K562 (cell line): ENCODE results near the gene ELMO3. TPM values are rescaled to one million over a fixed set of nuclear protein-coding genes. Genes with fewer than 3 reads are reported as not detected.

Experiments used
- ARID3B ChIP-seq: fragments of 250-450 bp; sonication (Bioruptor Pico); IDR thresholded peaks from 2 replicates; pipeline ENCODE4 v1.4.0; 2020; ENCODE audit warnings: borderline replicate concordance
- CBX2 ChIP-seq: fragments of 200-600 bp; sonication (generic); IDR thresholded peaks from one replicate; pipeline ENCODE4 v1.6.1; 2012; ENCODE audit warnings: mild to moderate bottlenecking, low read length, inconsistent platforms; ENCODE audit not compliant: insufficient read depth, poor library complexity, severe bottlenecking
- CEBPG ChIP-seq, 3 experiments: fragments of 200-800 bp in 1 of 3; sonication (Bioruptor generic) in 1 of 3; sonication (generic) in 1 of 3; formaldehyde crosslinking in 1 of 3; IDR thresholded peaks in 2 of 3; conservative IDR thresholded peaks in 1 of 3; 2 replicates each; pipeline versions ENCODE4 v1.6.1 to v1.8.0; 2016 to 2022; ENCODE audit warnings: missing compliant biosample characterization in 2 of 3, missing genetic modification characterization in 2 of 3, mild to moderate bottlenecking in 1 of 3, missing genetic modification reagents in 1 of 3
- COPS2 ChIP-seq: fragments of 450-650 bp; conservative IDR thresholded peaks from 2 replicates; pipeline ENCODE4 v1.6.1; 2016; ENCODE audit warnings: mild to moderate bottlenecking, moderate library complexity
- CSDE1 ChIP-seq, 2 experiments: fragments of 450-650 bp; IDR thresholded peaks; 2 replicates each; pipeline ENCODE4 v1.6.1; 2016; ENCODE audit warnings: mild to moderate bottlenecking in 1 of 2
- E2F5 ChIP-seq: sonication (generic); formaldehyde crosslinking; IDR thresholded peaks from 2 replicates; pipeline ENCODE4 v1.8.0; 2022; ENCODE audit warnings: mild to moderate bottlenecking, missing genetic modification reagents
- FOXK1 ChIP-seq: sonication (generic); formaldehyde crosslinking; IDR thresholded peaks from 2 replicates; pipeline ENCODE4 v1.8.0; 2022; ENCODE audit warnings: missing genetic modification reagents, mild to moderate bottlenecking, borderline replicate concordance
- GATA2 ChIP-seq: sonication (generic); formaldehyde crosslinking; IDR thresholded peaks from 2 replicates; pipeline ENCODE4 v1.4.0; 2020; ENCODE audit warnings: mild to moderate bottlenecking, missing genetic modification reagents
- GTF2A2 ChIP-seq: IDR thresholded peaks from 2 replicates; pipeline ENCODE4 v1.6.1; 2016; ENCODE audit warnings: mild to moderate bottlenecking, missing genetic modification characterization, missing compliant biosample characterization
- MNT ChIP-seq, 2 experiments: fragments of 450-650 bp; conservative IDR thresholded peaks; 2 replicates each; pipeline ENCODE4 v1.6.1; 2017; ENCODE audit warnings: mild to moderate bottlenecking in 2 of 2, moderate library complexity in 2 of 2
- MXI1 ChIP-seq: IDR thresholded peaks from 2 replicates; pipeline ENCODE4 v1.6.1; 2011; ENCODE audit warnings: low read depth, mild to moderate bottlenecking, improper control_type of control experiment, low read length
- PCBP1 ChIP-seq: fragments of 200-400 bp; formaldehyde crosslinking; IDR thresholded peaks from 2 replicates; pipeline ENCODE4 v1.6.1; 2018; ENCODE audit warnings: mild to moderate bottlenecking, low read depth, low read length; ENCODE audit not compliant: poor library complexity, severe bottlenecking
- RBM22 ChIP-seq: fragments of 200-400 bp; formaldehyde crosslinking; IDR thresholded peaks from 2 replicates; pipeline ENCODE4 v1.6.1; 2018; ENCODE audit warnings: low read length, low read depth; ENCODE audit not compliant: poor library complexity, severe bottlenecking
- RFX5 ChIP-seq: IDR thresholded peaks from 2 replicates; pipeline ENCODE4 v1.6.1; 2011; ENCODE audit warnings: low read depth, mild to moderate bottlenecking, improper control_type of control experiment, low read length
- SAFB2 ChIP-seq: fragments of 200-400 bp; formaldehyde crosslinking; IDR thresholded peaks from 2 replicates; pipeline ENCODE4 v1.6.1; 2018; ENCODE audit warnings: borderline replicate concordance, low read length, low read depth, moderate library complexity; ENCODE audit not compliant: severe bottlenecking
- SOX6 ChIP-seq: fragments of 450-650 bp; IDR thresholded peaks from 2 replicates; pipeline ENCODE4 v1.6.1; 2014; ENCODE audit warnings: mild to moderate bottlenecking
- VEZF1 ChIP-seq: fragments of 200-800 bp; sonication (Bioruptor generic); IDR thresholded peaks from 2 replicates; pipeline ENCODE4 v1.6.1; 2017; ENCODE audit warnings: missing genetic modification characterization, missing compliant biosample characterization
- ZFP91 ChIP-seq: sonication (generic); formaldehyde crosslinking; IDR thresholded peaks from 2 replicates; pipeline ENCODE4 v1.8.0; 2022; ENCODE audit warnings: mild to moderate bottlenecking, missing genetic modification reagents
- ZNF146 ChIP-seq: IDR thresholded peaks from one replicate; pipeline ENCODE4 v1.6.1; 2018; ENCODE audit warnings: missing compliant biosample characterization; ENCODE audit not compliant: unreplicated experiment
- polyA plus RNA-seq, 8 experiments: library from polyadenylated mRNA; depleted of rRNA in 4 of 8; stranded (reverse) in 5 of 8; unstranded in 3 of 8; fragments of >200 nt; fragmentation: Nextera tagmentation in 2 of 8; fragmentation: Illumina TruSeq in 1 of 8; extraction: Ambion mirVana in 2 of 8; extraction: Trizol in 1 of 8; gene quantifications; 2 replicates each; pipeline versions ENCODE4 v1.2.1 to v1.2.3, GENCODE V29; 2011 to 2014; ENCODE audit warnings: inconsistent platforms in 1 of 8, missing spikeins in 1 of 8
- total RNA-seq, 7 experiments: library from RNA; depleted of rRNA in 6 of 7; stranded (reverse); fragments of >200 nt in 6 of 7; fragmentation: Illumina TruSeq in 2 of 7; extraction: Trizol in 2 of 7; gene quantifications; 2 replicates each; pipeline versions ENCODE4 v1.2.1 to v1.2.3, GENCODE V29; 2011 to 2021; ENCODE audit warnings: low replicate concordance in 1 of 7

The ELMO3 gene
- total and polyA plus RNA-seq, 9 of the 15 experiments (the other 6 are each of a cell fraction or from before 2014, with no cell fraction given) = 0.04 to 5.1 (median 1.5) TPM

GRCh38 chr16:67155295-67156142 is 43.4 kb upstream of the ELMO3 start (continued):
- TF ChIP-seq RBM22 (peak; percentile 35), FOXK1 (CRISPR knock-in tag) (no peak), VEZF1 (CRISPR knock-in tag) (no peak), CEBPG (CRISPR knock-in tag; IDR thresholded peaks at IDR 0.05) (no peak), CEBPG (tag; conservative IDR thresholded peaks at IDR 0.05 in 1 of 2, IDR thresholded peaks at IDR 0.05 in 1 of 2) (no peak), SAFB2 (no peak), RFX5 (no peak), SOX6 (no peak; the same call in 1 of the 2 replicates), CSDE1 (IDR thresholded peaks at IDR 0.05) (no peak), E2F5 (no peak), PCBP1 (peak; percentile 44), CBX2 (no peak), ZFP91 (CRISPR knock-in tag) (no peak), COPS2 (no peak), GTF2A2 (no peak), MXI1 (no peak), ZNF146 (no peak), MNT (conservative IDR thresholded peaks at IDR 0.05) (no peak; a peak in 1 of 4 replicates), GATA2 (no peak), ARID3B (CRISPR knock-in tag) (no peak)
